ENCODE results near the gene OR2S2. TPM values are rescaled to one million over a fixed set of nuclear protein-coding genes. Genes with fewer than 3 reads are reported as not detected.

The OR2S2 gene
- total RNA-seq, 1 donor from 2014 or later = not detected

DNA sequence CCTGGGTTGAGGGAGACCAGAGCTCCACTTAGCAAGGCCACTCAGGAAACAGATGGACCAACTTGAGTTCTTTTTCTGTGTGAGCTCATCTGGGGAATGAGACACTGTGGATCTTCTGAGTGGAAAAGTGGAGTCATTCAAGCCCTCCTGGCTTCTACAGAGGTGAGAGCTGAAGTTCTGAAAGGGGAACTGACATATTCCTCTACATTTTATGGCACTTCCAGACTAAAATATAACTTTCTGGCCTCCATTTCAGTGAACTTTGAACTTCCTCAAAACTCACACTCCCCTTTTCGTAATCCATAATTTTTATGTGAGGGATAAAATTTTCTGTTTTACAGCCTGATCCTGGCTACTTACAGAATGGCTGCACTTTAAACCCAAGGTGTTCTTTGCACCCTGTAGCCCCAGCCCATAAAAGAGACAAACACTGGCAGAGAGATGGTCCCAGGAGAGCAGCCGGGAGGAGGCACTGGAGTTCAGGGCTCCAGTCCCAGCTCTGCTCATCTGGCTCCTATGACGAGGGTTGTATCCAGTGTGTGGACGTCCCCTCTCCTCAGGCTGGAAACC lies 37.8 kb downstream of the OR2S2 start:
- H3K27me3 Mint-ChIP-seq (ENCODE audit: low read depth) = no peaks in the 10 kb centered on the region
- H3K36me3 Mint-ChIP-seq = no peaks in the 10 kb centered on the region
- TF ChIP-seq, protein P1, sequence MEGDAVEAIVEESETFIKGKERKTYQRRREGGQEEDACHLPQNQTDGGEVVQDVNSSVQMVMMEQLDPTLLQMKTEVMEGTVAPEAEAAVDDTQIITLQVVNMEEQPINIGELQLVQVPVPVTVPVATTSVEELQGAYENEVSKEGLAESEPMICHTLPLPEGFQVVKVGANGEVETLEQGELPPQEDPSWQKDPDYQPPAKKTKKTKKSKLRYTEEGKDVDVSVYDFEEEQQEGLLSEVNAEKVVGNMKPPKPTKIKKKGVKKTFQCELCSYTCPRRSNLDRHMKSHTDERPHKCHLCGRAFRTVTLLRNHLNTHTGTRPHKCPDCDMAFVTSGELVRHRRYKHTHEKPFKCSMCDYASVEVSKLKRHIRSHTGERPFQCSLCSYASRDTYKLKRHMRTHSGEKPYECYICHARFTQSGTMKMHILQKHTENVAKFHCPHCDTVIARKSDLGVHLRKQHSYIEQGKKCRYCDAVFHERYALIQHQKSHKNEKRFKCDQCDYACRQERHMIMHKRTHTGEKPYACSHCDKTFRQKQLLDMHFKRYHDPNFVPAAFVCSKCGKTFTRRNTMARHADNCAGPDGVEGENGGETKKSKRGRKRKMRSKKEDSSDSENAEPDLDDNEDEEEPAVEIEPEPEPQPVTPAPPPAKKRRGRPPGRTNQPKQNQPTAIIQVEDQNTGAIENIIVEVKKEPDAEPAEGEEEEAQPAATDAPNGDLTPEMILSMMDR (IDR thresholded peaks at IDR 0.05; ENCODE audit: unreplicated experiment) = no peak
- peak overlapping the region; percentile 24 for H3K27ac Mint-ChIP-seq
- peaks cover 18% of the 10 kb centered on the region for H3K4me1 Mint-ChIP-seq
- no peak overlapping the region for H3K4me3 Mint-ChIP-seq
- DNase-seq (ENCODE audit: low spot score in 2 of 2, unreplicated experiment in 2 of 2) = no peak
- H3K9me3 Mint-ChIP-seq = no peaks in the 10 kb centered on the region

DNA sequence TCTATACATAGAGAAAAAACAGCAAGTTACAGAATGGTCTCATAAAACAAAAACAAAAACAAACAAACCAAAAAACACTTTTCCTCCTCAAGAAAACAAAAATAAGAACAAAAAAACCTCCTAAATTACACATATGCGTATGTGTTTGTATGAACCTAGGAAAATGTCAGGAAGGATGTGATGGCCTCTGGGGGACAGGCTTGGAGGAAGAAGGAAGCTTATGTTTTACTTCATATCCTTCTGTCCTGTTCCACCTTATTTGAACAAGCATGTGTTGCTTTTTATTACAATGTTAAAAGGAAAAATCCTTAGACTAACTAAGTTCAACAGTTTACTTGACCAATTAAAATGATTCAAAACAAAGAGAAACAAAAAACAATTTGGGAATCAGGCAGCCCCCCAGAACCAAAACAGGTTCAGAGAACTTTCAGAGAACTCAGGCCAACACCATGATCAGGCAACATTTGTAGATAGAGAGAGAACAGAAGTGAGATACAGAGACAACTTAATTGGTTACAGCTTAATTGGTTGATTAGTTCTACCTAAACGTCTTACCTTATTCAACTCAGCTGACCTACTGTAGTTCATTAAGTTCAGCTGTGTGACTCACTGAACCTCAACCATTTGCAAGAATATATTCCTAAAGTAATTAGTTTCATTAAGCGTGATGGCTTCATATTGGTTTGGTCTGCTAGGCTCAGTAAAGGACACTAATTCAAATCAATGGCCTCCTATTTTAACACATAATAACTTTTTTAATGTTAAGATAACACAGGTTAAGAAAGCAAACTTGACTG lies 38.5 kb downstream of the OR2S2 start:
- Mint-ChIP-seq H3K9me3 (no peaks in the 10 kb centered on the region), H3K27me3 (ENCODE audit: low read depth) (no peaks in the 10 kb centered on the region), H3K4me3 (no peak overlapping the region), H3K4me1 (peaks cover 16% of the 10 kb centered on the region), H3K27ac (no peak overlapping the region), H3K36me3 (no peaks in the 10 kb centered on the region)
- DNase-seq (ENCODE audit: low spot score in 2 of 2, unreplicated experiment in 2 of 2) = no peak
- TF ChIP-seq, protein P1 (IDR thresholded peaks at IDR 0.05; ENCODE audit: unreplicated experiment) = no peak

DNA sequence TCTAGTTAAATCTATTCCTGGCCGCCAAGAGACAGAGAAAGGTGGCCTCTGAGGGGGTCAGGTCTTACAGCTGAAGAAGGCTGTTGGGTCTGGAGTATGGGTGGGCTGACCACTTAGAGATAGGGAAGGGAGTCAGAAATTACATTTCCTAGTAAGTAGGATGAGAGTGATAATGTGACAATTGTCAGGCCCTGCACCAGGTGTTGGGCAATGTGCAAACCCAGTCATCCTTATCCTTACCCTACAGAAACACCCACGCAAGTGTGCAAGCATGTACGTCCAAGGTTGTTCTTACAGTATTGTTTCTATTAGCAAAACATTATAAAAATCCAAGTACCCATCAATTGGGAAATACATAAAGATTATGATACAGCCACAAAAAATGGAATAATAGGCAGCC lies 39.2 kb downstream of the OR2S2 start:
- no peak overlapping the region for H3K27ac Mint-ChIP-seq
- no peaks in the 10 kb centered on the region for H3K36me3 Mint-ChIP-seq
- H3K4me3 Mint-ChIP-seq = no peak overlapping the region
- no peaks in the 10 kb centered on the region for H3K9me3 Mint-ChIP-seq
- H3K27me3 Mint-ChIP-seq (ENCODE audit: low read depth) = no peaks in the 10 kb centered on the region
- TF ChIP-seq, protein P1 (IDR thresholded peaks at IDR 0.05; ENCODE audit: unreplicated experiment) = no peak
- H3K4me1 Mint-ChIP-seq = peaks cover 10% of the 10 kb centered on the region
- DNase-seq (ENCODE audit: low spot score in 2 of 2, unreplicated experiment in 2 of 2) = no peak

DNA sequence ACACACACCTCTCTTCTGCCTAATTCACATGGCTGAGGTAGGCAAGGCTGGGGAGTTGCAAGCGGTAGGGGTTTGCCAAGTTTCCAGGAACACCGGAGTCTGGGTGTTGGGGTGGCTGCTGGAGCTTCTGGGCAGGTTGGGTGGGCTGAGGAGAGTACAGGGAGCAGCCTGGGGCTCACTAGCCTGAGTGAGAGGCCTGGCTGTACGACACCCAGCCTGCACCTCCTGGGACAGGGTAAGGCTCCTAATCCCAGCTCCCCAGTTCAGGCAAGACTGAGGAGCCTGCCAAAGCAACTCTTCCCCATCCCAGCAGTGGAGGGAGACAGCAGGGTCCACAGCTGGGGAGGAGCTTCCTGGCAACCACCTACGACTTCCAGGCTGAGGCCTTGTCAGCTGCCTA lies 40.7 kb downstream of the OR2S2 start:
- Mint-ChIP-seq H3K4me1 (peaks cover 6% of the 10 kb centered on the region), H3K9me3 (no peaks in the 10 kb centered on the region), H3K27me3 (ENCODE audit: low read depth) (no peaks in the 10 kb centered on the region), H3K36me3 (no peaks in the 10 kb centered on the region), H3K4me3 (no peak overlapping the region), H3K27ac (no peak overlapping the region)
- TF ChIP-seq, protein P1 (IDR thresholded peaks at IDR 0.05; ENCODE audit: unreplicated experiment) = no peak
- no peak for DNase-seq (ENCODE audit: low spot score in 2 of 2, unreplicated experiment in 2 of 2)

DNA sequence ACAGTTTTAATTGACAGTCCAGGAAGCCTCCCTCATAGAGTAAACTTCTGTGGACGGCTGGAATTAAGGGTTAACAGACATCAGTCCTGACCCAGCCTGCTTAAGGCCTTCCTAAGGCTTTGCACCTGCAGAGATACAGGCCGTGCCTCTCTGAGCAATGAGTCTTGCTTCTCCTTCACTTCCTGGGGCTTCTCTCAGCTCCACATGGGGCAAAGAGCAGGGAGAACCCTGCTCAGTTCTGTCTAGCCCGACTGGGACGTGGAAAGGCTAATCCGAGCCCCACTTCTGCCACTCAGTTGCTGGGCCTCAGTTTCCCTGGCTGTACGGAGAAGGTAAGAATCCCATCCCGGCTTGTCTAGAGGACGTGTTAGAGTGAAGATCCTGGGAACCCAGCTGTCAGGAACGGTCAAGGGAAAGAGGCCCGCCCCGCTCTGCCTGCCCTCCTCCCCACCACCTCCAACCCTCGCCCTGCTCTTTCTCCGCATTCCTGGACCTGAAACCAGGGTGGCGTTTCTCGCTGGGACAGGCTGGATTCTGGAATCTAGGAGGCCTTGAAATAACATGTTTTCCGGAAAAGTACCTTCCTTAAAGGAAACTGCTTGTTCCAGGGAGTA lies 42.2 kb downstream of the OR2S2 start:
- TF ChIP-seq, protein P1 (IDR thresholded peaks at IDR 0.05; ENCODE audit: unreplicated experiment) = no peak
- Mint-ChIP-seq H3K9me3 (no peaks in the 10 kb centered on the region), H3K36me3 (no peaks in the 10 kb centered on the region), H3K27ac (no peak overlapping the region), H3K4me3 (no peak overlapping the region), H3K4me1 (peaks cover 9% of the 10 kb centered on the region), H3K27me3 (ENCODE audit: low read depth) (no peaks in the 10 kb centered on the region)
- no peak for DNase-seq (ENCODE audit: low spot score in 2 of 2, unreplicated experiment in 2 of 2)

Data from mesothelial cell of epicardium (in vitro differentiated cells).